ENCODE measurements around the gene CPNE9. TPM values are rescaled to one million over a fixed set of nuclear protein-coding genes. Genes with fewer than 3 reads are reported as not detected.

Gene CPNE9
- total RNA-seq, 4 donors from 2014 or later, result not detected

DNA sequence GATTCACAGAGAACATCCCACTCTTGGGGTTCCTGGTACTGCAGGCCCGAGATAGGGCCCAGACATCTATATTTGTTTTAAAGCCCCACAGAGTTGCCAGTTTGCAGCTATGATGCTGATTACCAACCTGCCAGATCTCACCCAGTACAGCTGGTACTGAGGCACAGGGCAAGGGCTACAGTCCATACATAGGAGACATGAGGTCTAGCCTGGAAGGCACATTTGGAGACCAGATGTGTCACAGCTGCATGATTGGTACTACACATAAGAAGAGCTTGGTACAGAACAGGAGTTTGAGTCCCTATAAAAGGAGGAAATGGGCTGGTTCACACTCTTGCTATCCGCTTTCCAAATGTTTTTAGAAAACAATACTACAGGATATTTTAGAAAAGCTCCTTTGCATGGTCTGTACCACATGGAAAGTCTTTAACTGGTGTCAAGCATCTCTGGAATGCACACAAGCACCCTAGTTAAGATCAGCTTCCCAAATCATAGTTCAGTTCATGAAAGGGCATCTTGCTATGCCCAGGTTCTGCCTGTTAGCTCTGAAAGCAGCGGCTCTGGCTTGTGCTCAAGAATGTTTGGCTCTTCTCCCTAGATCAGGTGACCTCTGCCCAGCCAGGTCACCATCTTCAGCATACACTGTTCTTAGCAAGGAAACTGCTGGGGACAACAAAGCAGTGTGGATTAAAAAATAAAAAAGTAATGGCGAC lies 33.8 kb upstream of the CPNE9 start:
- in situ Hi-C loops (cut with MboI; ENCODE audit: low pct_ligation_motif_present in 1 of 4, low pct_unique_long_range_greater_than_20kb in 1 of 4, low sequenced_read_pairs in 3 of 4) (loop anchor here in 1 of 4 donors (25.0 kb wide), 1 partner anchor 308 kb away; the partner anchor contains the start of gene THUMPD3), intact Hi-C loops (cut with DNase I; ENCODE audit: low total_unique reads) (no loop called here)
- H3K4me1 ChIP-seq, result peaks cover 0 to 4% (median 0%) of the 10 kb centered on the region in 4 donors
- no peak for DNase-seq
- no peak overlapping the region for H3K27ac ChIP-seq
- no peak for TF ChIP-seq CTCF (IDR thresholded peaks at IDR 0.05)
- H3K9me3 ChIP-seq, result no peaks in the 10 kb centered on the region
- 76 to 84% methylated on average over 2 to 4 of the region's 4 CpGs for WGBS, 2 donors (ENCODE audit: low coverage in 1 of 2)
- H3K27me3 ChIP-seq, result no peaks in the 10 kb centered on the region
- peaks cover 0 to 78% (median 35%) of the 10 kb centered on the region in 4 donors for H3K36me3 ChIP-seq
- H3K4me3 ChIP-seq, result no peak overlapping the region

GRCh38 chr3:9673082-9673481 lies 30.6 kb upstream of the CPNE9 start:
- Histone ChIP-seq H3K27me3 (no peaks in the 10 kb centered on the region), H3K9me3 (no peaks in the 10 kb centered on the region), H3K4me1 (peaks cover 0 to 4% (median 0%) of the 10 kb centered on the region in 4 donors), H3K4me3 (no peak overlapping the region), H3K36me3 (peaks cover 0 to 67% (median 31%) of the 10 kb centered on the region in 4 donors), H3K27ac (no peak overlapping the region)
- DNase-seq, result no peak
- intact Hi-C loops (cut with DNase I; ENCODE audit: low total_unique reads), result no loop called here
- in situ Hi-C loops (cut with MboI; ENCODE audit: low pct_ligation_motif_present in 1 of 4, low pct_unique_long_range_greater_than_20kb in 1 of 4, low sequenced_read_pairs in 3 of 4), result loop anchor here in 1 of 4 donors (25.0 kb wide), 1 partner anchor 311 kb away; the partner anchor contains the start of gene THUMPD3
- no peak for TF ChIP-seq POLR2A (IDR thresholded peaks at IDR 0.05)
- TF ChIP-seq CTCF (IDR thresholded peaks at IDR 0.05), result no peak

- TF ChIP-seq CTCF (IDR thresholded peaks at IDR 0.05), result no peak
- no peak for TF ChIP-seq POLR2A (IDR thresholded peaks at IDR 0.05)
- TF ChIP-seq EP300 (IDR thresholded peaks at IDR 0.05; ENCODE audit: low read depth), result no peak
- no peak for TF ChIP-seq POLR2AphosphoS5 (IDR thresholded peaks at IDR 0.05)
- WGBS, 2 donors (ENCODE audit: low coverage in 1 of 2), result 100% methylated on average over 1 to 2 of the region's 2 CpGs
- H3K27me3 ChIP-seq, result no peaks in the 10 kb centered on the region
- in situ Hi-C loops (cut with MboI; ENCODE audit: low pct_ligation_motif_present in 1 of 4, low pct_unique_long_range_greater_than_20kb in 1 of 4, low sequenced_read_pairs in 3 of 4), result loop anchor here in 1 of 4 donors (25.0 kb wide), 1 partner anchor 311 kb away; the partner anchor contains the start of gene THUMPD3
- no peak overlapping the region for H3K4me3 ChIP-seq
- no peak overlapping the region for H3K27ac ChIP-seq
- peaks cover 0 to 4% (median 0%) of the 10 kb centered on the region in 4 donors for H3K4me1 ChIP-seq
- H3K36me3 ChIP-seq, result peaks cover 0 to 67% (median 33%) of the 10 kb centered on the region in 4 donors
- H3K9me3 ChIP-seq, result no peaks in the 10 kb centered on the region
- intact Hi-C loops (cut with DNase I; ENCODE audit: low total_unique reads), result no loop called here
- no peak for DNase-seq
Observed at GRCh38 chr3:9673752-9674151, 29.9 kb upstream of the CPNE9 start.

DNA sequence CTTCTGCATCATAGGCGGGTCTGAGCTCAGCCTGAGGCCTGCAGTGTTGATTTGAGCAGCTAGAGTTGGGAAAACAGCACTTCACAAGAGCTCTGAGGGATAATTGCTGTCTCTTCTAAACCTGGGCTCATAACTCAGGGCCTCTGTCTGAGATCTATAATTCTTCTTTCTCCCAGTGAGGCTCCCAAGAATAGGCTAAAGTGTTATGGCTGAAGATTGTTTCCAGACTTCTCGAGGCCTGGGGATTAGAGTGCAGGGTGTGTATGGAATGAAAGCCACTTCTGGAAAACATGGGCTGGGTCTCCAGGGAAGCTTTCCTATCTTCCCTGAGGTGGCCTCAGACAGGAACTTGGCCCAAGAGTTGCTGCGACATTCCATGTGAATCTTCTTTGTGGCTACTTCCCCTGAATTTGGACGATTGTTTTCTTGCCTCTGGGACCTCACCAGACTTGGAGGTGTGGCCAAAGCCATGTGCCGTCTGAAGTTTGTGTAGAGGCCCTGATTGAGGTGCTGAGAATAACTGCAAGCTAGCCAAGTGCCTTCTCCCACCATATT lies 27.8 kb upstream of the CPNE9 start:
- in situ Hi-C loops (cut with MboI; ENCODE audit: low pct_ligation_motif_present in 1 of 4, low pct_unique_long_range_greater_than_20kb in 1 of 4, low sequenced_read_pairs in 3 of 4), result no loop called here
- H3K27ac ChIP-seq, result no peak overlapping the region
- no peak for DNase-seq
- WGBS, 2 donors (ENCODE audit: low coverage in 1 of 2), result 77 to 100% methylated on average over 3 to 5 of the region's 5 CpGs
- peaks cover 0 to 75% (median 36%) of the 10 kb centered on the region in 4 donors for H3K36me3 ChIP-seq
- no peak overlapping the region for H3K4me3 ChIP-seq
- no peak for TF ChIP-seq CTCF (IDR thresholded peaks at IDR 0.05)
- no peak for TF ChIP-seq POLR2A (IDR thresholded peaks at IDR 0.05)
- no peak for TF ChIP-seq POLR2AphosphoS5 (IDR thresholded peaks at IDR 0.05)
- no peak for TF ChIP-seq EP300 (IDR thresholded peaks at IDR 0.05; ENCODE audit: low read depth)
- intact Hi-C loops (cut with DNase I; ENCODE audit: low total_unique reads), result no loop called here
- no peaks in the 10 kb centered on the region for H3K9me3 ChIP-seq
- H3K27me3 ChIP-seq, result no peaks in the 10 kb centered on the region
- no peaks in the 10 kb centered on the region for H3K4me1 ChIP-seq
